ENCODE data around the gene PCSK6.

DNA sequence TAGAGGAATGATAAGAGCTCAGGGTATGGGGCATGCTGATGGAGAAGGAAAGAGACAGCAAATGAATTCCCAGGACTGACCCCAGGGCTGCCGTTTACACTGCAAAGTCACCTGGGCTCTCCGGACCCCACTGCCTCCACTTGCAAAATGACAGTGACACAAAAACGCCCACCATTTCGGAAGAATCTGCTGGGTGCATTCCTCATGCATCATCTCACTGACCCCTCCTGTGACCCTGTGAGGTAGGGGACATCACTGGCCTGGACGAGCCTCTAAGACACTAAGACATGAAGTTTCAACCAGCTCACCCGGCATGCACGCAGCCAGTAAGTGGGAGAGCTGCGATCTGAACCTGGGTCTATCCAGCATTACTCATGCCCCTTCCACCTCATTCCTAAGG lies 60.3 kb downstream of the PCSK6 start:
- TF ChIP-seq, protein P1, sequence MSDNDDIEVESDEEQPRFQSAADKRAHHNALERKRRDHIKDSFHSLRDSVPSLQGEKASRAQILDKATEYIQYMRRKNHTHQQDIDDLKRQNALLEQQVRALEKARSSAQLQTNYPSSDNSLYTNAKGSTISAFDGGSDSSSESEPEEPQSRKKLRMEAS (IDR thresholded peaks at IDR 0.05), result no peak
- TF ChIP-seq NRF1 (IDR thresholded peaks at IDR 0.05; ENCODE audit: low read depth, low read length), result no peak

Measured in H1 (cell line).